Hair follicular keratinocyte (primary cell): Measurements from ENCODE around the gene OR4D1. TPM values are rescaled to one million over a fixed set of nuclear protein-coding genes. Genes with fewer than 3 reads are reported as not detected.

Experiments
- total RNA-seq: library from RNA; depleted of rRNA; stranded (reverse); fragments of >200 nt; gene quantifications from 2 replicates; pipeline ENCODE4 v1.2.3, GENCODE V29; 2015

The OR4D1 gene
- not detected in 2 replicates for total RNA-seq

GRCh38 chr17:58147930-58148434 is at the start of gene OR4D1:
Gene OR4D1 (plus strand): TSS chr17:58148384. CDS start chr17:58155154, 6,770 bp downstream.

DNA sequence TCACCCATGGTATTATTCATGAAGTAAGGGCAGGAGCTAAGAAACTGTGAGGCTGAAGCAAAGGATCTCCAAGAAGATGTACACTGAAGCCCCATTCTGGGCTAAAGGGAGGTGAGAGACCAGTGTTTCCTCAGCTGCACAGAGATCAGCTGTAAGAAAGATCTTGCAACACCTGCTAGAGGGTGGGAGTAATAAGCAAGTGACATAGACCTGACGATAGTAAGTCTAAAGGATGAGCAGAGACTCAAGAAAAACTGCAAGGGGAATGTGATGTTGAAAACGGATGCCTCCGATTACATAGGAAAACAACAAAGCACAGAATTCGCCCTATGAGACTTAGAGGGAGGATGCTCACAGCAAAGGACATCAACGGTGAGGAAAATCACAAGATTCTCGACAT is 18.5 kb downstream of the OR4D1 start, which contains the start of gene OR4D2:
Gene OR4D2 (plus strand): TSS at position 301 of the 400 bp plus-strand sequence. CDS start 2,674 bp downstream, outside the sequence.

GRCh38 chr17:58192612-58193011 is 44.4 kb downstream of the OR4D1 start, which contains the start of gene EPX:
Gene EPX (plus strand): TSS chr17:58192726. CDS start chr17:58192847, 121 bp downstream.

Other genes starting within 250 kb of the OR4D1 start
- gene CUEDC1, start 193.0 kb upstream of the OR4D1 start, total RNA-seq, result 4.8 and 4.9 TPM in 2 replicates
- 22.7 and 23.4 TPM in 2 replicates for gene VEZF1, start 160.1 kb upstream of the OR4D1 start, total RNA-seq
- gene SRSF1, start 141.1 kb upstream of the OR4D1 start, total RNA-seq, result 115 and 201 TPM in 2 replicates
- 9.8 and 10.6 TPM in 2 replicates for gene DYNLL2, start 65.0 kb upstream of the OR4D1 start, total RNA-seq
- not detected in 2 replicates for gene OR4D2, start 18.6 kb downstream of the OR4D1 start, total RNA-seq
- not detected in 2 replicates for gene EPX, start 44.3 kb downstream of the OR4D1 start, total RNA-seq
- gene MKS1, start 70.9 kb downstream of the OR4D1 start, total RNA-seq, result 11.7 and 11.9 TPM in 2 replicates
- not detected in 2 replicates for gene LPO, start 90.2 kb downstream of the OR4D1 start, total RNA-seq
- gene MPO, start 132.6 kb downstream of the OR4D1 start, total RNA-seq, result not detected in 2 replicates
- gene TSPOAP1, start 180.4 kb downstream of the OR4D1 start, total RNA-seq, result 0.47 TPM in 1 of 2 replicates, not detected in the other
- gene SUPT4H1, start 203.8 kb downstream of the OR4D1 start, total RNA-seq, result 27.1 and 42.4 TPM in 2 replicates